Stomach smooth muscle (tissue), 2 donors: ENCODE results near the gene IFIT2.
A peak's percentile ranks its signal among the peaks of the same experiment; 100 is the strongest.
"Not testable (repeated sequence)": the region's sequence is repeated elsewhere in the genome, so short reads cannot be mapped to it uniquely, and the experiment has no call there.

Experiments
- H3K27ac ChIP-seq: one replicate; pipeline ENCODE4 v1.7.0; 2013; ENCODE audit warnings: mild to moderate bottlenecking, low read length, inconsistent platforms
- H3K27me3 ChIP-seq, 2 donors: one replicate each; pipeline ENCODE4 v1.7.0; 2013; ENCODE audit warnings: low read length in 2 of 2; ENCODE audit not compliant: insufficient read depth in 2 of 2, control insufficient read depth in 1 of 2
- H3K36me3 ChIP-seq, 2 donors: one replicate each; pipeline ENCODE4 v1.7.0; 2013; ENCODE audit warnings: low read length in 2 of 2; ENCODE audit not compliant: control insufficient read depth in 2 of 2, insufficient read depth in 2 of 2
- H3K4me1 ChIP-seq: one replicate; pipeline ENCODE4 v1.7.0; 2013; ENCODE audit warnings: low read length; ENCODE audit not compliant: control insufficient read depth, insufficient read depth
- H3K4me3 ChIP-seq, 2 donors: one replicate each; pipeline ENCODE4 v1.7.0; 2013; ENCODE audit warnings: low read length in 2 of 2
- H3K9ac ChIP-seq, 2 donors: one replicate each; pipeline ENCODE4 v1.7.0; 2013; ENCODE audit warnings: low read length in 2 of 2, mild to moderate bottlenecking in 1 of 2
- H3K9me3 ChIP-seq, 2 donors: one replicate each; pipeline ENCODE4 v1.7.0; 2013; ENCODE audit warnings: low read length in 2 of 2; ENCODE audit not compliant: control insufficient read depth in 2 of 2
- donor health status: healthy.
- donor health status: Pancreatic carcinoma.

Gene IFIT2

DNA sequence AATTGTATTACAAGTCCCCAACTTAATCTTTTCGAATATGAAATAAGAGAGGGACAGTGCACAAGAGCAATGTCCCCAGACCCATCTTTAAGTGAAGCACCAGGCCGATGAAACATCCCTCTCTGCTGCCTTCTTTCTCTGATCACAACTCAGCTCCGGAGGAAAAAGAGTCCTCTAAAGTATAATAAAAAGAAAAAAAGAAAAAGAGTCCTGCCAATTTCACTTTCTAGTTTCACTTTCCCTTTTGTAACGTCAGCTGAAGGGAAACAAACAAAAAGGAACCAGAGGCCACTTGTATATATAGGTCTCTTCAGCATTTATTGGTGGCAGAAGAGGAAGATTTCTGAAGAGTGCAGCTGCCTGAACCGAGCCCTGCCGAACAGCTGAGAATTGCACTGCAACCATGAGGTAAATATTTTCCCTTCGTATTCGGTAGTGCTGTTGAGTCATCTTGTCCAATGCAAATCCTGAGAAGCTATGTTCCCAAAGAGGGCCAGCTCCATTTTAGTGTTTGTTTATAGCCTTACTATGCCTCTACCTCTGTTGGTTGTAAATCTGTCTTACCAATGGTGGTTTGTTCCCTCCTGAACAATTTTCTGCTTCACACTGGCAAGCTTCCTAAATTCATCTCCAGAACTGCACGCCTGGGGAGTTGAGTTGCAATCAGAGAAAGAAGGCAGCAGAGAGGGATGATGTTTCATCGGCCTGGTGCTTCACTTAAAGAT is at the start of gene IFIT2:
IFIT2 (plus strand) TSS at position 326 of the 725 bp plus-strand sequence; CDS start at position 404, 78 bp downstream.
- Histone ChIP-seq H3K9me3 (no peaks in the 10 kb centered on the region), H3K36me3 (peaks cover 7 to 9% of the 10 kb centered on the region in 2 donors), H3K4me1 (peaks cover 9% of the 10 kb centered on the region), H3K27me3 (no peaks in the 10 kb centered on the region), H3K4me3 (peak within 1 kb of the TSS; percentile 70 to 83), H3K27ac (peak within 1 kb of the TSS; percentile 78), H3K9ac (peak within 1 kb of the TSS; percentile 52 to 65)

GRCh38 chr10:89252225-89252585 is 49.6 kb upstream of the IFIT2 start:
- H3K9me3 ChIP-seq, result no peaks in the 10 kb centered on the region
- no peaks in the 10 kb centered on the region for H3K36me3 ChIP-seq
- H3K27ac ChIP-seq, result no peak overlapping the region
- H3K4me3 ChIP-seq, result peak overlapping the region; percentile 92 to 94
- peaks cover 8% of the 10 kb centered on the region for H3K4me1 ChIP-seq
- H3K27me3 ChIP-seq, result no peaks in the 10 kb centered on the region
- H3K9ac ChIP-seq, result no peak overlapping the region

DNA sequence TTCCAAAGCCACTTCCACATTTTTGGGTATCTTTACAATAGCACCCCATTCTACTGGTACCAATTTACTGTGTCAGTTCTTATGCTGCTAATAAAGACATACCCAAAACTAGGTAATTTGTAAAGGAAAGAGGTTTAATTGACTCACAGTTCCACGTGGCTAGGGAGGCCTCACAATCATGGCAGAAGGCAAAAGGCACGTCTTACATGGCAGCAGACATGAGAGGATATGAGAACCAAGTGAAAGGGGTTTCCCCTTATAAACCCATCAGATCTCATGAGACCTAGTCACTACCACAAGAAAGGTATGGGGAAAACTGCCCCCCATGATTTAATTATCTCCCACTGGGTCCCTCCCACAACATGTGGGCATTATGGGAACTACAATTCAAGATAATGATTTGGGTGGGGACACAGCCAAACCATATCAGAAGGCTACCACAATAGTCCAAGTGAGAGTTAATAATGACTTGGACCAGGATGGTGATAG is 46.7 kb upstream of the IFIT2 start:
- H3K9me3 ChIP-seq, H3K36me3 ChIP-seq, H3K4me1 ChIP-seq, H3K27me3 ChIP-seq, H3K9ac ChIP-seq, H3K27ac ChIP-seq, H3K4me3 ChIP-seq: not testable (repeated sequence)

DNA sequence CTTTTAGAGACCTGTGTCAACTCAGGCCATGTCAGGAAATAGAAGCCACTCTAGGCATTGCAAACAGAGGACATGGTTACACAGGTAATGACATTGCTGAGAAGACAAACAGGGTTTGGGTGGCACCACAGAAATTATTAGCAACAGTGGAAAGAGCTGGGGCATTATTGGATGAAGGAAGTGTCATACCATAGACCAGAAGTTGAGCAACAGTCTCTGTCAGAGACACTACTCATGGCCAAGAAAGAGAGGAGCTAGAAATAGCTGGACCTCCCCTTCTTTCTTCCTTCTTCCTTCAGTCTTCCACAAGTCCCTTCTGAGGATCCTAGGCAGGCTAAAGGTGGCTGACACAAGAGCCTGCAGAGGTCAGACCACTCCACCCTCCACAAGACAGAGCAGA is 46.1 kb upstream of the IFIT2 start:
- Histone ChIP-seq H3K27me3 (no peaks in the 10 kb centered on the region), H3K27ac (no peak overlapping the region), H3K9me3 (no peaks in the 10 kb centered on the region), H3K4me1 (peaks cover 8% of the 10 kb centered on the region), H3K36me3 (no peaks in the 10 kb centered on the region), H3K4me3 (no peak overlapping the region), H3K9ac (no peak overlapping the region)

GRCh38 chr10:89256340-89256739 is 45.5 kb upstream of the IFIT2 start:
- Histone ChIP-seq H3K36me3 (no peaks in the 10 kb centered on the region), H3K27me3 (no peaks in the 10 kb centered on the region), H3K4me3 (no peak overlapping the region), H3K4me1 (peaks cover 3% of the 10 kb centered on the region), H3K9ac (no peak overlapping the region), H3K27ac (no peak overlapping the region), H3K9me3 (no peaks in the 10 kb centered on the region)

GRCh38 chr10:89256962-89257361 is 44.9 kb upstream of the IFIT2 start:
- no peaks in the 10 kb centered on the region for H3K36me3 ChIP-seq

GRCh38 chr10:89257581-89257980 is 44.3 kb upstream of the IFIT2 start:
- no peak overlapping the region for H3K27ac ChIP-seq
- H3K9ac ChIP-seq, result no peak overlapping the region
- no peaks in the 10 kb centered on the region for H3K9me3 ChIP-seq
- H3K27me3 ChIP-seq, result no peaks in the 10 kb centered on the region
- no peak overlapping the region for H3K4me3 ChIP-seq
- H3K36me3 ChIP-seq, result no peaks in the 10 kb centered on the region
- peaks cover 2% of the 10 kb centered on the region for H3K4me1 ChIP-seq

More at GRCh38 chr10:89256962-89257361, 44.9 kb upstream of the IFIT2 start:
- H3K9me3 ChIP-seq, result no peaks in the 10 kb centered on the region
- H3K27ac ChIP-seq, result no peak overlapping the region
- H3K27me3 ChIP-seq, result no peaks in the 10 kb centered on the region
- no peak overlapping the region for H3K4me3 ChIP-seq
- peaks cover 2% of the 10 kb centered on the region for H3K4me1 ChIP-seq
- H3K9ac ChIP-seq, result no peak overlapping the region

DNA sequence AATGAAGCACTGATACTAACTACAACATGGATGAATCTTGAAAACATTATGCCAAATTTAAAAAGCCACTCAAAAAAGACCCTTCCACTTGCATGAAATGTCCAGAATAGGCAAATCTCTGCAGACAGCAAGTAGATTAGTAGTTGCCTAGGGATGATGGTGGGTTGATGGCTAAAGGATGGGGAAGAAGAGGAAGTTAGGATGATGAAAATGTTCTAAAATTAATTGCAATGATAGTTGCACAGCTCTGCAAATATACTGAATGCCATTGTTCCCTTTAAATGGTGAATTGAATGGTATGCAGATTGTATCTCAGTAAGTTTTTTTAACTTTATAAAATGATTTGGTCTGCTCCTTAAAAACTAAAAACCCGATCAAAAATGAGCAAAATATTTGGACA is 43.0 kb upstream of the IFIT2 start:
- Histone ChIP-seq H3K27me3 (no peaks in the 10 kb centered on the region), H3K27ac (no peak overlapping the region), H3K9ac (no peak overlapping the region), H3K4me1 (peaks cover 2% of the 10 kb centered on the region), H3K9me3 (no peaks in the 10 kb centered on the region), H3K36me3 (no peaks in the 10 kb centered on the region), H3K4me3 (no peak overlapping the region)

DNA sequence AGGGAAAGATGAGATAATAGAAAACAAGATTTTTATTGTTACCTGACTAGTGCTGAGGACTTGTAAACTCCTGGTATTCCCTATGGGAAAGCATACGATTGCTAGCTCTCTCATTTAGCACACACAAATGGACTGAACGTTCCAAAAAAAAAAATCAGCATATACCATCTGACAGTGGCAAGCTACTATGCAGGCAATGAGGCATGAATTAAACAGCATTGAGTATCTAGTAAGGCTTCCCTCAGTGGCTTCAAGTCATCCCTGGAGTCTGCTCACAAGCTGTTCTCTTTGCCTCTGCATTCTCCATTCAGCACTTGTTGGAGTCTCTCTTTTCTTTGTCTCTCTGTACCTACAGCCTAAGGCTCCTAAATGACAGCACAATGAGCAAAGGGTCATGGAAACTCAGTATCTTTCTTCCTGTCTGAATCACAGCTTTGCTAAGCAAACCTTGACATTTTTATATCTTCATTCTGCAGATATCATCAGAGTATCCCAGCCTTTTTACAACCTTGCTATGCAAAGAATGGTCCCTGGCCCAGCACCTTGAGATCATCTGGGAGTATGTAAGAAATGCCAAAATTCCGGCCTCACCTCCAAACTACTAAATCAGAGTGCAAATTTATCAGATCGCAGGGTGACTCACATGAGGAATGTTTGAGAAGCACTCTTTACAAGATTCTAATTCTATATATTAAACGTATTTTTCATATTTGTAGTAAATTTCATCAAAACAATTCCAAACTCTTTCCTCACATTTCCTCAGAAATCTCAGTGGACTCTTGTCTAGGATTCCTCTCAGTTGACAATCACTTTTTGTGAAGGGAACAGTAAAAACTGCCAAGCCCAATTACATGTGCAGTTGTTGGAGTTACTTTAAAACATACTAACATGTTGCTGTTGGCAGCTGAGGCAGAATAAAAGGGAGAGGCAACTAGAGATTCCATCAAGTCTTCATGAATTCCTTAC is 39.5 kb upstream of the IFIT2 start:
- Histone ChIP-seq H3K36me3 (no peaks in the 10 kb centered on the region), H3K27me3 (no peaks in the 10 kb centered on the region), H3K27ac (no peak overlapping the region), H3K4me3 (no peak overlapping the region), H3K4me1 (peaks cover 2% of the 10 kb centered on the region), H3K9ac (no peak overlapping the region), H3K9me3 (no peaks in the 10 kb centered on the region)

- no peaks in the 10 kb centered on the region for H3K9me3 ChIP-seq
- H3K9ac ChIP-seq, result no peak overlapping the region
- no peaks in the 10 kb centered on the region for H3K27me3 ChIP-seq
- no peaks in the 10 kb centered on the region for H3K36me3 ChIP-seq
- H3K27ac ChIP-seq, result no peak overlapping the region
- H3K4me1 ChIP-seq, result peaks cover 2% of the 10 kb centered on the region
- H3K4me3 ChIP-seq, result no peak overlapping the region
Measured at GRCh38 chr10:89263091-89263490, 38.8 kb upstream of the IFIT2 start.
